HG03095 (cell line): ENCODE results near the gene TP53RK.

Experiments used
- ATAC-seq: cut with Tn5 transposase; IDR thresholded peaks from one replicate; pipeline ENCODE4 v1.9.1; 2021; ENCODE audit warnings: moderate library complexity; ENCODE audit not compliant: unreplicated experiment

The TP53RK gene

DNA sequence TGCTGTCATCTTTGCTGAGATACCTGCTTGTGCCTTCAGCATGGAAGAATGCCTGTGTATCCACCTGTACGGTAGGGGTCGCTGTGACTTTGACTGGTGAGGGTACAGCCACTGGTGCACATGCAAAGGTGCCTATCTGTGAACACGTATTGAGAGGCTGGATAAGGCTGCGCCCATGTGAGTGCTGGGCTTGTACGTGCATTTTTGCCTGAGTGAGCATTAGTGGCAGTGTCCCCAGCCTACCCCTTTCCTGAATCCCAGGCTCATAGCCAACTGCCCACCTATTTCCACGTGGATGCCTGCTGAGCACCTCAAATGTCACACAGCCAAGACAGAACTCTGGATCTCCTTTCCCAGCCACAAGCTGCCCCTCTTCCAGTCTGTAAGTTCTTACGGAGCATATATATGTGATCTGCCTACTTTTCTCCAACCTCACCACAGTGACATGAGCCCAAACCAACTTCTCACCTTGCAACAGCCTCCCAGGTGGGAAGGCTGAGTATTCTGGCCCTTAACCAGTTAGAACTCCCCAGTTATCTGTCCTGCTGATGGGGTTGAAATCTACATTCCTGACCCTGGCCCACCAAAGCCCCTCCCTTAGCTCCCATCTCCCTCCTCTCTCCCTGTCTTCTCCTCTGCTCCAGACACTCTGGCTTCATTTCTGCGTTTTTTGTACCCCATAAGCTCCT, 19.1 kb upstream of the TP53RK start:
- no peak for ATAC-seq

DNA sequence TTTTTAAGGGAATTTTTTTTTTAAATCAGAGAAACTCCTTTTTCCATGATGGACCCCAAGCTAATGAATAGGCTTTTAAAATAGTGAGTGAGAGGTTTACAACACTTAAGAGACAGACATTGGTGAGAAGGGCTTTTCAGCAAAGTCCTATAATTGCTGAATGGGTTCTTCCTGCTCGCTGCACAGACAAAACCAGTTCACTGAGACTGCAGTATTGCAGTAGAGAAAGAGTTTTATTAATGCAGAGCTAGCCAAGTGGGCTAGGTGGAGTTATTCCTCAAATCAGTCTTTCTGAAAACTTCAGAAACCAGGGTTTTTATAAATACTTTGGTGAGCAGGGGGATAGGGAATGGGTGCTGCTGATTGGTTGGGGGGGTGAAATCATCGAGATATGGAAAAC, 17.0 kb upstream of the TP53RK start:
- ATAC-seq = no peak

DNA sequence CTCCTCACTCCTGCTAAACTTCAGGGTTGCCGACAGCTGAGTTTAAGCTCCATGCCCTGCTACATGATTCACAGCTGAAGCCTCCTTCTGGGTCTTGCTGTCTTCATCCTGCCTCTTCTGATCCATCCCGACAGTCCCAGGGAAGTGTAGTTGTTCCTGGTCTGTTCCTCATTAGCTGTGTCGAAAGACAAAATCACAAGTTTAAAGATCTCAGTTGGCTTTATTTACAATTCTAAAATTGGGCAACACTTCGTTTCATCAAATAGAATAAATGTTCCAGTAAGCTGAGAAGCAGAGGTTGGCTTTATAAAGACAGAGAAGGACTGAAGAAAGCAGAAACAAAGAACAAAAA, 16.1 kb upstream of the TP53RK start:
- ATAC-seq = no peak

DNA sequence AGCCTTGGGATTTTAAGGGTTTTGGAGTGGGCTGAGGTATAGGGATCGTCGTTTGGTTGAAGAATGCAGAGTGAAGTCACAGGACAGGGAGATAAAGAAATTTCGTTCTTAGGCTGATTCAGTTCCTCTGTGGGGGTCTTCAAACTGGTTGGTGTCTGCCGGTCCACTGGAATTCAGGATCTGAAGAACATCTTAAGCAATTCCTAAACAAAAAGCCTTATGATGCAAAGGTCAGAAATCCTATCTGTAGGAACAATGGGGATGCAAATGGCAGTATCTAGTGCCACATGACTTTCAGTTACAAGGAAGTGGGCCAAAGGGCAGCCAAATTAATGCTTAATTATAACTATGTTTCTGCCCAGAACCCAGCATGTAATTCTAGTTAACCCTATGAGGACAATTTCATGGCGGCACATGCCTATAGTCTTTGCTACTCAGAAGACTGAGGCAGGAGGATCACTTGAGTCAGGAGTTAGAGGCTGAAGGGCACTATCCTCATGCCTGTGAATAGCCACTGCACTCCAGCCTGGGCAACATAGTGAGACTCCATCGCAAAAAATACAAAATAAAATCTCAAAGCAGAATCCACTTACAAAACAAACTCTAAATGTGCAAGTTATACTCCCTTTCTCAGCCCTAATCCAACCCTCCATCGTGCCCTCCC, 15.6 kb upstream of the TP53RK start:
- no peak for ATAC-seq

DNA sequence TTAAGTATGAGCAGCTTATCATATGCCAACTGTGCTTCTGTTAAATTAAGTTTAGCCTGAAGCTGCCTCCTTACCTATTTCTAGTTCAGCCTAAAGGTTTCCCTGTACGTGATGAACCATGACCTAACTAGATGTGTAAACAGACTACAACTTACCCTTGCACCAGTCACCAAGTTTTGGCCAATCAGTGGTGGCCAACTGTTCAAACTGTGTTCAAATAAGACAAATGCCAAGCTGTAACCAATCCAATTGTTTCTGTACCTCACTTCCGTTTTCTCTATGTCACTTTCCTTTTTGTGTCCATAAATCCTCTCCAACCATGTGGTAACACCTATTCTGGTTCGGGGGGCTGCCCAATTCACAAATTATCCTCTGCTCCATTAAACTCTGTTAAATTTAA, 14.2 kb upstream of the TP53RK start:
- no peak for ATAC-seq

DNA sequence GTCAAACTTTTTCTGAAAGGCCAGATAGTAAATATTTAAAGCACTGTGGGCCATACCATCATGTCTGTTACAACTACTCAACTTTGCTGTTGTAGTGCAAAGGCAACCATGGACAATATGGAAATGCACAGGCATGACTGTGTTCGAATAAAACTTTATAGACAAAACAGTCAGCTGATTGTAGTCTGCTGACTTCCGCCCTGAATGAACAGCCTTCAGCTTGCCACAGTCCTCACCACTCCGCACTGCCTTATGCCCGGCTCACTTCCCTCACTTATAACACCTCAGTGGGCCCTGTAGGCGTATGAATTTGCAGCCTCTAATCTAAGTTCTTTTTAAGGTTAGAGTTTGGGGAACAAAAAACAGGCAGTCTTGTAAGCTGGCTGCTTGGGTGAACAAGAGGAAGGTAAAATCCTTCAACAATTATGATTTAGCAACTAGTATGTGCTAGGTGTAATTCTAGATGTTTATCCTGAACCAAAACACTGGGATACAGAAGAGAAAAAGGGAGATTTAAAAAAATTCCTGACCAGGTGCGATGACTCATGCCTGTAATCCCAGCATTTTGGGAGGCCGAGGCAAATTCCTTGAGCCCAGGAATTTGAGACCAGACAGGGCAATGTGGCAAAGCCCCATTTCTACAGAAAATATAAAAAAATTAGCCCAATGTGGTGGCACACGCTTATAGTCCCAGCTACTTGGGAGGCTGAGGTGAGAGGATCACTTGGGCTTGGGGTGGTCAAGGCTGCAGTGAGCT, 13.4 kb upstream of the TP53RK start:
- ATAC-seq = no peak

DNA sequence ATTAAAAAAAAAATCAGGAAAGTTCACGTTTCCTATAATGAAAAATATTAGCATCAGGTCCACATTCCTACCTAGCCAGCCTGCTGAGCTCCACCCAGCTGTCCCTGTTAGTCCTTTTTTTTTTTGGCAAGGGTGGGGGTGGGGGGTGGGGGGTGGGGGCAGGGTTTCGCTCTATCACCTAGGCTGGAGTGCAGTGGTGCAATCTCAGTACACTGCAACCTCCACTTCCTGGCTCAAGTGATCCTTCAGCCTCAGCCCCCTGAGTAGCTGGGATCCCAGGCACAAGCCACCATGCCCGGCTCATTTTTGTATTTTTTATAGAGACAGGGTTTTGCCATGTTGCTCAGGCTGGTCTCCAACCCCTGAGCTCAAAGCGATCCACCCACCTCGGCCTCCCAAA, 12.7 kb upstream of the TP53RK start:
- no peak for ATAC-seq

DNA sequence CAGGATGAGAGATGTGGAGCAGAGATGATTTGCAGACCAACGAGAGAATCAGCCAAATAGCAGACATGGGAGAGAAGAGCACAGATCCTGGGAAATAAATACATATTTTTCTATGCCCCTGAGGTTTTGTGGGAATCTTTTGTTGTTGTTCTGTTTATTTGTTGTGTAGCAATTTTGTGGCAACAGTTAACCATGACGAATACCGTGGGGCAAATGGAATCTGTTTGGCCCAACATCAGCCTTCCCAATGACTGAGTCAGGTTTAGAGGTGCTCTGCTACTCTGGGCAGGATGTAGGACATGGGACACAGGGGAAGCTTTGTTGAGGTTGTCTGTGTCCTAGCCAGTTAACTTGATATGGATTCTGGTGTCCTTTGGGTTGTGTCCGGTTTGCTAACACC, 12.3 kb upstream of the TP53RK start:
- ATAC-seq = no peak

DNA sequence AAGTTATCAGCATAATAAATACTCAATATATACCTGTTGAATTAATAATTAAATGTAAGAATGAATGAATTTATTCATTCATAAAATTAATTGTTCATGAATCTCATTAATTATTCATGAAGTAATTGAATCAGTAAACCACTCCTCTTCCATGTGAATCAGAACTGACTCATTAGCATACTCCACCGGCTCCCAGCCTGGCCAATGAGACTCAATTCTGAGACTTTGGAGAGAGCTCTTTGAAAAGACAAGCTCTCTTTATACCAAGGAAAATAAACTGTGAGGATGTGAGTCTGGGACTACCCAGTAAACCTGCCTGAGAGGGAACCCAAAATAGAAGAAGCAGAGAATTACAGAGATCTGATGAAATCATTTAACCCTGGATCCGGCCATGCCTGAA, 11.8 kb upstream of the TP53RK start:
- ATAC-seq = no peak

DNA sequence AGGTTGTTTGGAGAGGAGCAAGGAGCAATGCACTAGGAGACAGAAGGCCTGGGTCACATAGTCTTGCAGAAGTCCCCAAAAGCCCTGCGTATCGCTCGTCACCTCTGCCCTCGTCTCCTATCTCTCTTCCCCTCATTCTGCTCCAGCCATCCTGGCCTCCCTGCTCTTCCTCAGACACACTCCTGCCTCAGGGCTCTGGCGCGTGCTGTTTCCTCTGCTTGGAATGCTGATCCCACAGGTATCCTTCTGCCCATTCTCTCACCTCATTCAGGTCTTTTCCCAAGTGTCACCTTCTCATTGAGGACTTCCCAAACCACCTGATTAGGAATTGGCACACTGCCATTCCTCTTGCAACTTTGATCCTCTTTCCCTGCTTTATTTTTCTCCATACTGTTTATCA, 11.2 kb upstream of the TP53RK start:
- ATAC-seq = no peak

DNA sequence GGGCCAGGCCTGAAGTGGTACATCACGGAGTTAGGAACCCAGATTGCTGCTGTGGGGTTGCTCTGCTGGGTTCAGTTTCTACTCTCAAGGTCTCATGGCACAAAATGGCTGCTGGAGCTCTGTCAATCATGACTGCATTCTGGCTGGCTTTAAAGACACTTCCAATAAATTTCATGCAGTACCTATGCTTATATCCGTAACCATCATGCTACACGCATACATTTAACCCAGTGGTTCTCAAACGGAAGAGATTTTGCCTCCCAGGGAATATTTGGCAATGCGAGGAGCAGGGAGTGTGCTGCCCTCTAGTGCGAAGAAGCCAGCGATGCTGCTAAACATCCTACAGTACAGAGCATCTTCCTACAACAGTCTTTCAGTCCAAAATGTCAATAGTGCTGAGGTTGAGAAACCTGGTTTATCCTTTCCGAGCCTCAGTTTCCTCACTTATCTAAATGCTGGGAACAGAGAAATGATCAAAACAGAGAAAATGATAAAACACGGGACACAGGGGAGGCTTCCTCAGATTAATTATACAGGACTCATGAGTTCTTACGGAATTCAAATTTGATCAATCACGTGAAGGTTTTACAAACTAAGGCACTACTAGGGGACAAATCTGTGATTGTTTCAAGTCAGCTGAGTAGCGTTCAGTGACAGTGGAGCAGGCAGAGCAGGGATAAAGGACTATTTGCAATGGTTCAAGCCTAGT, 10.6 kb upstream of the TP53RK start:
- no peak for ATAC-seq

DNA sequence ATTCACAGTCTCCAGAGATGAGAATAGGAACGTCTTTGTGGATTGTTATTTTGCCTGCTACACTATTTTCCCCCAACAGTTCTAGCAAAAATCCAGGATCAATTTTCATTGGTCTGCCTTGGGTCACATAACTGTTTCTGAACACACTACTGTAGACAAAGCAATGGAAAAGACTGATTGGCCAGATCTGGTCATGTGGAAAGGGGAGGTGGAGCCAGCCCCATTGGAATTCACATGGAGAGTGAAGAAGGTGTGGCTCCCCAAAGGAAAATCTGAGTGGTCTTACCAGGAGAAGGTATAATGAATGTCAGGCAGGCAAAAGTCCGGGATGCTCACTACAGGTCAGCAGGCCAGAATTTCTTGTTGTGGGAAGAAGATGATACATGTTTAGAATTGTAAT, 9.5 kb upstream of the TP53RK start:
- ATAC-seq = no peak

DNA sequence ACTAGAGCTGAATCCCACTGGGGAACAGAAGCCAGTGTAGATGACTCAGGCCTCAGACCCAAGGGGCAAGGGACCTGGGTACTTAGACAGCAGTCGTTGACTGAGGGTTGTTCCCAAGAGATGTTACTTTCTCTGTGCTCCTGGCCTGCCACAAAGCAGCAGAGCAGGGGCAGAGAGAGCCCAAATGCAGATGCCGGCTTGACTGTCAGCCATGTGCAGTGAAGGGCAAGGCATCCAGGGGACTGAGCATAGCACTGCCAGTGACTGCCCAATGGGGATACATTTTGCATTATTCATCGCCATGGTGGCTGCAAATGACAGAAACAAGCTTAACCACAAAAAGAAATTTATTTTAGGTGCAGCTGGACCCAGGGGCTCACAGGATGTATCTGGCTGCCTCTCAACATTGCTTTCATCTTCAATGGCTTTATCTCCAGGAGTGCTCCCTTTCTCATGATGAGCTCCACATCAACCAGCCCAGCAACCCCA, 7.6 kb upstream of the TP53RK start:
- ATAC-seq = no peak

DNA sequence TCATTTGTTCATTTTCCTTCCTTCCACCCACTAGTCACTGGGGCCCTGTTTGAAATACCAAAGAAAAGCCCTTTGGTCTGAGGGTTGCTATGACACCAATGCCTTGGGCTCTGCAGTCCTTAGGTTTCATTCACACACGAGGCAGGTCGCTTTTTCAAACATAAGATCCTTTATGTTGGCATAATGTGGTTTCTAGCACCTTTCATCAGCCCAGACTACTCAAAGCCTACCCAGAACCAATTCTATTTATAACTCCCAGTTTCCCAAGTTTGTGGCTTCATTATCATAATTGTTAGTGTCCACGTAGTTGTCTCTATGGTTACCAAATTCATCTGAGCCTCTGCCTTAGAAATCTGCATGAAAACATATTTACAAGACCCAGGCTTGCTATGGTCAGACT, 6.6 kb upstream of the TP53RK start:
- no peak for ATAC-seq

DNA sequence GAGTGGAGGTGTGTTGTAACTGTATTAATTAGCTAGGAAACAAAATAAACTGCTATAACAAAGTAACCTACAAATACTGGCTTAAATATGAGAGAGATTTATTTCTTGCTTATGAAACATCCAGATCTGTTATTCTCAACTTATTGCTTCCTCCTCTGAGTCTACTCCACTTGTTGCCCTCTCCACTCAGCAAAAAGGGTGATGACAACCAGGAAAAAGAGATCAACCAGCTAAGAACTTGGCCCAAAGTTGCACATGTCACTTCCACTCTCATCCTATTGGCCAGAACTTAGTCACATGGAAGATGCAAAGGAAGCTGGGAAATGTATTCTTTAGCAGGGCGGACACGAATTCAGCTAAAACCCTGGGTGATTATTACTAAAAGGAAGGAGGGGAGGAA, 5.2 kb upstream of the TP53RK start:
- ATAC-seq = no peak

DNA sequence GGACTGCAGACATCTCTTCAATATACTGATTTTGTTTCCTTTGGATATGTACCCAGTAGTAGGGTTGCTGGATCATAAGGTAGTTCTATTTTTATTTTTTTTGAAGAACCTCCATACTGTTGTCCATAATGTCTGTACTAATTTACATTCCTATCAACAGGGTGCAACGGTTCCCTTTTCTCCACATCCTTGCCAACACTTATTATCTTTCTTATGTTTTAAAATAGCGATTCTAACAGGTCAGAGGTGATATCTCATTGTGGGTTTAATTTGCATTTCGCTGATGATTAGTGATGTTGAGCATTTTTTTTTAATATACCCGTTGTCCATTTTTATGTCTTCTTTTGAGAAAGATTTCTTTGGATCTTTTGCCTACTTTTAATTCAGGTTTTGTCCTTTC, 2.0 kb upstream of the TP53RK start:
- no peak for ATAC-seq

DNA sequence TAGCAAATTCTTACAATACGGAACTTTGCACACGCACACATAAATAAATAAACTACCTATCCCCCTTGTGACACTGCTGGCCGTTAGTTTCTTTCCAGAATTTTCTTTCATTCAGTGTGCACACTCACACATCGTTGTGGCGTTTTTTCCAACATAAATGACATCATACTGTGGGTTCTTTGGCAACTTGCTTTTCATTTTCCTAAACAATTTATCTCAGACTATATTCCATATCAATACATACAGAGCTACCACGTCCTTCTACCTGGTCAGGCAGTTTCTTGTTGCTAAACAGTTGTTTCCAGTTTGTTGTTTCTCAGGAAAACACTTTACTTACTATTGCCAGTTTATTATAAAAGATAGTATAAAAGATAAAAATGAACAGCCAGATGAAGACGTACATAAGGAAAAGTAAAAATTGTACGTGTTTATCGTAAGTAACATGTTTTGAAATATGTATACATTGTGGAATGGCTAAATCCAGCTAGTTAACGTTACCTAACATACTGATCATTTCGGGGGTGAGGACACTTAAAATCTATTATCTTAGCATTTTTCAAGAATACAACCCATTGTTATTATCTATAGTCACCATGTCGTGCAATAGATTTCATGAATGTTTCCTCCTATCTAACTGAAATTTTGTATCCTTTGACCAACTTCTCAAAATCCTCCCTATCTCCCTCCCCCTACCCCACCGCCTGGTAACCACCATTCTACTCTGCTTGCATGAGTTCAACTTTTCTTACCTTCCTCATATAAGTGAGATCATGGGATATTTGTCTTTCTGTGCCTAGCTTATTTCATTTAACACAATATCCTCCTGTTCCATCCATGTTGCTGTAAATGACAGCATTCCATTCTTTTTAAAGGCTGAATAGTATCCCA, 1.2 kb upstream of the TP53RK start:
- no peak for ATAC-seq

DNA sequence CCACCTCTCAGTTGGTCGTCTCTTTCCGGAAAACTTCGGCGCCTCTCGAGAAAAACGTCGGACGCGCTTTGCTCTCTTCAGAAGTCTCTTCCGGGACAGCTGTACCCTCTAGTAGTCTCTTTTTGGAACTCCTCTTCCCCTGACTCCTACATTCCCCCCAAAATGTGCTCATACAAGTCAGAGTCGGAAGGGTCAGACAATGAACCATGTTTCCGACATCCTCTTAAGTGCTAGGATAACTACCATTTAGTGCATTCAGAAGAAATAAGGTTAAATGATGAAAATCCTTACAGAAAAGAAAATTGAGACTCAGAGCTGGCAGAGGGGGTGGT, 476 bp upstream of the TP53RK start:
- ATAC-seq = no peak

DNA sequence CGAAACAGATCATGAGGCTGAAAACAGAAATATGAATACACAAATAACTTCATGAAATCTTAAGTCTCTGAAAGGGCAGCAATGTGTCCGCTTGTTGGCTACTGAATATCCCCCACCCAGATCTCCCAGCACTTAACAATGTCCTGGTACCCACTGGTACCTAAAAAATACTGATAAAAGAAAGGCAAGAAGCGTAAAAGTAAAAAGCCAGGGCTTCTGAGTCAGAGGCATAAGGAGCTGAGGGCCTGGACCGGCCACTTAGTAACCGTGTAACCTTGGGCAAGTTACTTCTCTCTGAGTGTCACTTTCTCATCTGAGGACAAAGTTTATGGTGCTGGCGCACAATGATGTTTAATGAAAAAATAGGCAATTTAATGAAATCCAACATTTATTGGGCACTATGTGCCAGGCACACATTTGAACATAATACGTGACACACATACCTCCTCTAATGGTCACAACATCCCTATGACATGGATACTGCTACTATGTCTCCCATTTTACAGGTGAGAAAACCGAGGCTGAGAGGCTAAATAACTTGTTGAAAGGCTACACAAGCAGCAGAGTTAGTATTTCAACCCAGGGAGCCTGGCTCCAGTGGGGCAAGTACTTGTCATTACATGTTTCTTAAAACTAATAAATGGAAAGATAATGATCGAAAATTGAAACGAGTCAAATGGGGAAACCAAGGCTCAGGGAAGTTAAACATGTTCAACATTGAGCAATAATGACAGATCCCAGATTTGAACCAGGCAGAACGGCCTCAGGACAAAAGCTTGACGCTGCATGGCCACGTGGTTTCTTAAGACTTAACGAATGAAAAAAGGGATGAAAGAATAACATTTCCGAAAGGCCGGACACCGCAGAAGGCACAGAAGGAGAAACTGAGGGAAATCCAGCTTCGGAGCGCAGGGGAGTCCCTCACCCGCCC, 828 bp downstream of the TP53RK start:
- ATAC-seq = no peak
